HepG2 (cell line): ENCODE measurements around the gene SURF2. TPM values are rescaled to one million over a fixed set of nuclear protein-coding genes. Genes with fewer than 3 reads are reported as not detected.
A peak's percentile ranks its signal among the peaks of the same experiment; 100 is the strongest.

Experiments used
- AGO2 ChIP-seq: fragments of 200-400 bp; formaldehyde crosslinking; optimal IDR thresholded peaks from 2 replicates; pipeline ENCODE3; 2017; ENCODE audit warnings: mild to moderate bottlenecking, low read depth, low read length, moderate library complexity
- CENPT ChIP-seq: sonication (generic); formaldehyde crosslinking; IDR thresholded peaks from 2 replicates; pipeline ENCODE4 v1.8.0; 2022; ENCODE audit warnings: low read depth, mild to moderate bottlenecking, moderate library complexity, missing genetic modification reagents
- KDM2A ChIP-seq: sonication (generic); formaldehyde crosslinking; IDR thresholded peaks from 2 replicates; pipeline ENCODE4 v1.4.0; 2020; ENCODE audit warnings: low read depth, missing genetic modification reagents, borderline replicate concordance
- PAF1 ChIP-seq: IDR thresholded peaks from 2 replicates; pipeline ENCODE4 v1.6.1; 2016; ENCODE audit warnings: missing genetic modification reagents, missing compliant biosample characterization
- RBM22 ChIP-seq: fragments of 200-400 bp; formaldehyde crosslinking; optimal IDR thresholded peaks from 2 replicates; pipeline ENCODE3; 2017; ENCODE audit warnings: mild to moderate bottlenecking, low read length, moderate library complexity
- ZFY ChIP-seq: sonication (generic); formaldehyde crosslinking; IDR thresholded peaks from 2 replicates; pipeline ENCODE4 v1.4.0; 2020; ENCODE audit warnings: missing genetic modification reagents
- ZSCAN25 ChIP-seq: sonication (generic); formaldehyde crosslinking; IDR thresholded peaks from 2 replicates; pipeline ENCODE4 v1.8.0; 2022; ENCODE audit warnings: mild to moderate bottlenecking, missing genetic modification reagents
- polyA plus RNA-seq, 8 experiments: library from polyadenylated mRNA; depleted of rRNA in 3 of 8; stranded (reverse) in 7 of 8; unstranded in 1 of 8; fragments of >200 nt; fragmentation: Illumina TruSeq in 4 of 8; extraction: Trizol in 4 of 8; gene quantifications; 2 replicates each; pipeline versions ENCODE4 v1.2.1 to v1.2.3, GENCODE V29; 2011 to 2016; ENCODE audit warnings: low read depth in 4 of 8, missing spikeins in 1 of 8, mixed read lengths in 1 of 8; ENCODE audit not compliant: insufficient read depth in 1 of 8
- total RNA-seq, 5 experiments: library from RNA; depleted of rRNA; stranded (reverse); fragments of >200 nt; fragmentation: Illumina TruSeq; extraction: Trizol; gene quantifications; 2 replicates each; pipeline ENCODE4 v1.2.3, GENCODE V29; 2016; ENCODE audit warnings: low read depth in 1 of 5
- TF ChIP-seq, protein P1 (sequence below): sonication (generic); formaldehyde crosslinking; IDR thresholded peaks from 2 replicates; pipeline ENCODE4 v1.4.0; 2020; ENCODE audit warnings: missing genetic modification reagents
- TF ChIP-seq, protein P2 (sequence below): sonication (generic); formaldehyde crosslinking; IDR thresholded peaks from 2 replicates; pipeline ENCODE4 v1.4.0; 2020; ENCODE audit warnings: missing genetic modification reagents

Gene SURF2
- total and polyA plus RNA-seq, 2 of the 13 experiments (the other 11 are each of a cell fraction or from before 2014, with no cell fraction given), result 6.3 to 13.6 TPM

DNA sequence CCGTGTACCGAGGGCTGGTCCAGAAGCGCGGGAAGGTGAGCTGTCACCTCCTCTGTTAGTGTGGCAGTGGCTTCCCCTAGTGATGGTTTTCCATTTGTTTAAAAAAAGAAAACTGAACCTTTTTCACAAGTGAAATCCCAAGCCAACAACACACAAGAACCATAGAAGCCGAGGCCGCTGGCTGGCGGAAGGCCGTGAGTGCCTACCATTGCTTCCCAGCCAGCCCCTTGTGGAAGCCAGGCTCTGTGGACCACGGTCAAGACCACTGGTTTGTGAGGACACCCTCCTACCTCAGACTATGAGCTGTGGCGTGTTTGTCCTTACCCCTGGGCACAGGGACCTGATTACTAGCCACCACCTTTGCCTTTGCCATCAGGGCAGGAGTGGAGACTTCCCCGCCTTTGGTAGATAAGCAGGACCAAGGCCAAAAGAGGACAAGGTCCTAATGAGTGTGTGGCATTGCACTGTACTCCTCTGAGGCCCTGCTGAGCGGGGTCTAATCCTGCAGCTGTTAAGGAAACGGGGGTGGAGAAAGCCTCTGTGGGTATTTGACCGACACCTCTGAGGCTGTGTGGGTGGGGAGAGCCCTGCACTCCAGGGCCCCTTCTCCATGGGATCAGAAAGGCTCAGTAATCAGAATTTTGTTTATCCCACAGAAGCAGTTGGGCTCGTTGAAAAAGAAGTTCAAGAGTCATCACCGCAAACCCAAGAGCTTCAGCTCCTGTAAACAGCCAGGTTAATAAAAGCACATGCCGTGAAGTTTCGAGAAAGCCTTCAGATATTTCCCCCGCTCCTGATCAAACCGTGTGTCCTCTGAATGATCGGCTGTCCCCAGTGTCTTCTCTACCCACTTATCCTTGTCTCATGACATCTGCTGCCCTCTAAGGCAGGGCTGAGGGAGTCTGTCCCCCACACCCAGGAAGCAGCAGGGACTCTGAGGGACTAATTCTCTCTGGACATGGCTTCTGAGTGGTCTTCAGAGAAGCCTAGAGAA lies 4.3 kb downstream of the SURF2 start (continued):
- TF ChIP-seq, protein P1, sequence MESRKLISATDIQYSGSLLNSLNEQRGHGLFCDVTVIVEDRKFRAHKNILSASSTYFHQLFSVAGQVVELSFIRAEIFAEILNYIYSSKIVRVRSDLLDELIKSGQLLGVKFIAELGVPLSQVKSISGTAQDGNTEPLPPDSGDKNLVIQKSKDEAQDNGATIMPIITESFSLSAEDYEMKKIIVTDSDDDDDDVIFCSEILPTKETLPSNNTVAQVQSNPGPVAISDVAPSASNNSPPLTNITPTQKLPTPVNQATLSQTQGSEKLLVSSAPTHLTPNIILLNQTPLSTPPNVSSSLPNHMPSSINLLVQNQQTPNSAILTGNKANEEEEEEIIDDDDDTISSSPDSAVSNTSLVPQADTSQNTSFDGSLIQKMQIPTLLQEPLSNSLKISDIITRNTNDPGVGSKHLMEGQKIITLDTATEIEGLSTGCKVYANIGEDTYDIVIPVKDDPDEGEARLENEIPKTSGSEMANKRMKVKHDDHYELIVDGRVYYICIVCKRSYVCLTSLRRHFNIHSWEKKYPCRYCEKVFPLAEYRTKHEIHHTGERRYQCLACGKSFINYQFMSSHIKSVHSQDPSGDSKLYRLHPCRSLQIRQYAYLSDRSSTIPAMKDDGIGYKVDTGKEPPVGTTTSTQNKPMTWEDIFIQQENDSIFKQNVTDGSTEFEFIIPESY (CRISPR knock-in tag), result peak; percentile 74; the same call in 1 of the 2 replicates
- TF ChIP-seq ZFY (peak; percentile 37; the same call in 1 of the 2 replicates), CENPT (CRISPR knock-in tag) (0 out of 2 replicates have a peak, but pooled peaks have one; percentile 33), KDM2A (CRISPR knock-in tag) (peak; percentile 37; the same call in 1 of the 2 replicates), PAF1 (peak; percentile 61), RBM22 (peak; percentile 84), AGO2 (peak; percentile 66), ZSCAN25 (CRISPR knock-in tag) (peak; percentile 21; the same call in 1 of the 2 replicates)
- TF ChIP-seq, protein P2, sequence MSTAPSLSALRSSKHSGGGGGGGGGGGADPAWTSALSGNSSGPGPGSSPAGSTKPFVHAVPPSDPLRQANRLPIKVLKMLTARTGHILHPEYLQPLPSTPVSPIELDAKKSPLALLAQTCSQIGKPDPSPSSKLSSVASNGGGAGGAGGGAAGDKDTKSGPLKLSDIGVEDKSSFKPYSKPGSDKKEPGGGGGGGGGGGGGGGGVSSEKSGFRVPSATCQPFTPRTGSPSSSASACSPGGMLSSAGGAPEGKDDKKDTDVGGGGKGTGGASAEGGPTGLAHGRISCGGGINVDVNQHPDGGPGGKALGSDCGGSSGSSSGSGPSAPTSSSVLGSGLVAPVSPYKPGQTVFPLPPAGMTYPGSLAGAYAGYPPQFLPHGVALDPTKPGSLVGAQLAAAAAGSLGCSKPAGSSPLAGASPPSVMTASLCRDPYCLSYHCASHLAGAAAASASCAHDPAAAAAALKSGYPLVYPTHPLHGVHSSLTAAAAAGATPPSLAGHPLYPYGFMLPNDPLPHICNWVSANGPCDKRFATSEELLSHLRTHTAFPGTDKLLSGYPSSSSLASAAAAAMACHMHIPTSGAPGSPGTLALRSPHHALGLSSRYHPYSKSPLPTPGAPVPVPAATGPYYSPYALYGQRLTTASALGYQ (CRISPR knock-in tag), result no peak
- TF ChIP-seq, all 625 proteins: peak for 32
